Keratinocyte (primary cell): Measurements from ENCODE around the gene CASZ1. TPM values are rescaled to one million over a fixed set of nuclear protein-coding genes. Genes with fewer than 3 reads are reported as not detected.

ENCODE experiments used
- DNase-seq: peaks from one replicate; pipeline ENCODE4 v3.0.0-alpha.2; 2011; ENCODE audit warnings: low read depth, missing footprints, low spot score
- FAIRE-seq: peaks from 2 replicates; lab custom pipeline; 2011; peaks lifted over from hg19 to GRCh38; lab: Jason Lieb, UNC
- H2AFZ ChIP-seq: 2 replicates; pipeline ENCODE4 v1.6.0; 2012; ENCODE audit warnings: low read length, control low read depth, inconsistent platforms; ENCODE audit not compliant: control insufficient read depth
- H3K27ac ChIP-seq: 2 replicates; pipeline ENCODE4 v1.5.1; 2011; ENCODE audit warnings: low read length; ENCODE audit not compliant: control insufficient read depth, insufficient read depth
- H3K27me3 ChIP-seq: 3 replicates; pipeline ENCODE4 v1.6.0; 2011; ENCODE audit warnings: low read length; ENCODE audit not compliant: control insufficient read depth, insufficient read depth; ENCODE audit errors: extremely low read depth
- H3K36me3 ChIP-seq, 2 experiments: 2 replicates in 1 of 2; 3 replicates in 1 of 2; pipeline ENCODE4 v1.5.1; 2011; ENCODE audit warnings: low read length in 2 of 2, mild to moderate bottlenecking in 1 of 2; ENCODE audit not compliant: control insufficient read depth in 2 of 2, insufficient read depth in 2 of 2; ENCODE audit errors: extremely low read depth in 1 of 2
- H3K4me1 ChIP-seq: 3 replicates; pipeline ENCODE4 v1.5.1; 2011; ENCODE audit warnings: low read length; ENCODE audit not compliant: control insufficient read depth, insufficient read depth; ENCODE audit errors: extremely low read depth
- H3K4me2 ChIP-seq: 3 replicates; pipeline ENCODE4 v1.6.0; 2011; ENCODE audit warnings: low read depth, low read length; ENCODE audit not compliant: control insufficient read depth, insufficient read depth; ENCODE audit errors: extremely low read depth
- H3K4me3 ChIP-seq, 3 experiments: fragments of 200-600 bp in 1 of 3; sonication (generic) in 1 of 3; 2 replicates in 2 of 3; 3 replicates in 1 of 3; pipeline ENCODE4 v1.5.1; 2011 to 2016; ENCODE audit warnings: low read length in 3 of 3, mild to moderate bottlenecking in 3 of 3, control low read depth in 2 of 3, inconsistent platforms in 1 of 3, low read depth in 1 of 3, mixed read lengths in 1 of 3, mixed run types in 1 of 3, moderate library complexity in 1 of 3; ENCODE audit not compliant: control insufficient read depth in 2 of 3, insufficient read depth in 2 of 3; ENCODE audit errors: extremely low read depth in 1 of 3
- H3K79me2 ChIP-seq: 2 replicates; pipeline ENCODE4 v1.6.0; 2012; ENCODE audit warnings: low read length; ENCODE audit not compliant: control insufficient read depth, insufficient read depth
- H3K9ac ChIP-seq: 3 replicates; pipeline ENCODE4 v1.6.0; 2011; ENCODE audit warnings: low read length; ENCODE audit not compliant: control insufficient read depth, insufficient read depth; ENCODE audit errors: extremely low read depth
- H3K9me1 ChIP-seq: 3 replicates; pipeline ENCODE4 v1.6.0; 2011; ENCODE audit warnings: low read length; ENCODE audit not compliant: control insufficient read depth, insufficient read depth; ENCODE audit errors: extremely low read depth
- H3K9me3 ChIP-seq: 2 replicates; pipeline ENCODE4 v1.5.1; 2012; ENCODE audit warnings: low read depth, low read length; ENCODE audit not compliant: control insufficient read depth
- H4K20me1 ChIP-seq: 3 replicates; pipeline ENCODE4 v1.6.0; 2011; ENCODE audit warnings: low read length; ENCODE audit not compliant: control insufficient read depth, insufficient read depth; ENCODE audit errors: extremely low read depth
- EZH2 ChIP-seq: IDR thresholded peaks from one replicate; pipeline ENCODE4 v1.6.1; 2012; ENCODE audit warnings: inconsistent platforms, mild to moderate bottlenecking, low read length, moderate library complexity
- dilution Hi-C: fragments of 300-500 bp; cut with MboI; formaldehyde crosslinking; loops from one replicate; pipeline ENCODE4 v1.7.0; 2020; ENCODE audit warnings: low sequenced_read_pairs; ENCODE audit not compliant: extremely low pct_ligation_motif_present
- polyA plus RNA-seq, 5 experiments: library from polyadenylated mRNA; depleted of rRNA in 3 of 5; stranded (reverse) in 3 of 5; stranded (forward) in 1 of 5; unstranded in 1 of 5; fragments of >200 nt; gene quantifications; 1 replicate in 1 of 5; 2 replicates in 3 of 5; 3 replicates in 1 of 5; pipeline versions ENCODE4 v1.2.1 to v1.2.3, GENCODE V29; 2011 to 2012; ENCODE audit warnings: missing spikeins in 2 of 5, low read depth in 1 of 5, low replicate concordance in 1 of 5
- TF ChIP-seq, protein P1 (sequence below), 3 experiments: IDR thresholded peaks in 1 of 3; conservative IDR thresholded peaks in 1 of 3; optimal IDR thresholded peaks in 1 of 3; 2 replicates in 2 of 3; 3 replicates in 1 of 3; pipeline versions ENCODE3 to v1.5.1; 2011; ENCODE audit warnings: low read length in 3 of 3, mild to moderate bottlenecking in 3 of 3, moderate library complexity in 2 of 3, control low read depth in 1 of 3, inconsistent platforms in 1 of 3; ENCODE audit not compliant: insufficient read depth in 2 of 3; ENCODE audit errors: extremely low read depth in 1 of 3

The CASZ1 gene
- polyA plus RNA-seq, 1 donor (not counting 4 experiments of a cell fraction or from before 2014, with no cell fraction given): 2.8 TPM

DNA sequence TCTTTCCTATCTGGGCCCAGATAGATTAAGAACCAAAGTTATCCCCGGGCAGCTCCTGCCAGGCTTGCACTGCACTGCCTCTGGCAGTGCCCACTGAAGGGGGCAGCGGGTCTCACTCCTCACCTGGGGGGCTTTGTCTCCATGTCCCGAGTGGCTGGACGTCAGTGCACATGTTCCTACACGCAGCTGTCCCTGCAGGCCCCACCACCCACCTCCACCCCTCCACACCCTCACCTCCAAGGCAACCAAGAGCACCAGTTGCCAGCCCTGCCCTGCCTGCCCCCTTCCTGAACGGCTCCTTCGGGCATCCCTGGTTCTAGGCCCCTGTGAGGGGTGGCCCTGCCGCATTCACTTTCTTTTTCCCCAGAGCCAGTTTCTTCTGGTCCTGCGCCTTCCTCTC is 174.5 kb downstream of the CASZ1 start:
- H3K9me3 ChIP-seq: no peaks in the 10 kb centered on the region
- FAIRE-seq: no peak
- no peaks in the 10 kb centered on the region for H3K79me2 ChIP-seq
- H4K20me1 ChIP-seq: no peaks in the 10 kb centered on the region
- no peak for TF ChIP-seq EZH2
- TF ChIP-seq, protein P1, sequence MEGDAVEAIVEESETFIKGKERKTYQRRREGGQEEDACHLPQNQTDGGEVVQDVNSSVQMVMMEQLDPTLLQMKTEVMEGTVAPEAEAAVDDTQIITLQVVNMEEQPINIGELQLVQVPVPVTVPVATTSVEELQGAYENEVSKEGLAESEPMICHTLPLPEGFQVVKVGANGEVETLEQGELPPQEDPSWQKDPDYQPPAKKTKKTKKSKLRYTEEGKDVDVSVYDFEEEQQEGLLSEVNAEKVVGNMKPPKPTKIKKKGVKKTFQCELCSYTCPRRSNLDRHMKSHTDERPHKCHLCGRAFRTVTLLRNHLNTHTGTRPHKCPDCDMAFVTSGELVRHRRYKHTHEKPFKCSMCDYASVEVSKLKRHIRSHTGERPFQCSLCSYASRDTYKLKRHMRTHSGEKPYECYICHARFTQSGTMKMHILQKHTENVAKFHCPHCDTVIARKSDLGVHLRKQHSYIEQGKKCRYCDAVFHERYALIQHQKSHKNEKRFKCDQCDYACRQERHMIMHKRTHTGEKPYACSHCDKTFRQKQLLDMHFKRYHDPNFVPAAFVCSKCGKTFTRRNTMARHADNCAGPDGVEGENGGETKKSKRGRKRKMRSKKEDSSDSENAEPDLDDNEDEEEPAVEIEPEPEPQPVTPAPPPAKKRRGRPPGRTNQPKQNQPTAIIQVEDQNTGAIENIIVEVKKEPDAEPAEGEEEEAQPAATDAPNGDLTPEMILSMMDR (optimal IDR thresholded peaks at IDR 0.05 in 1 of 3, IDR thresholded peaks at IDR 0.05 in 1 of 3, conservative IDR thresholded peaks at IDR 0.05 in 1 of 3; ENCODE audit: extremely low read depth in 1 of 3, insufficient read depth in 2 of 3, low read length in 3 of 3): no peak
- H3K27me3 ChIP-seq: no peaks in the 10 kb centered on the region
- H3K9ac ChIP-seq: no peak overlapping the region
- no peak for DNase-seq
- H3K4me1 ChIP-seq: peaks cover 12% of the 10 kb centered on the region
- H3K9me1 ChIP-seq: no peaks in the 10 kb centered on the region
- dilution Hi-C loops: no loop called here
- no peak overlapping the region for H3K4me2 ChIP-seq
- H2AFZ ChIP-seq: no peak overlapping the region
- no peak overlapping the region for H3K4me3 ChIP-seq
- no peak overlapping the region for H3K27ac ChIP-seq
- H3K36me3 ChIP-seq: peaks cover 7 to 9% of the 10 kb centered on the region in 2 experiments

DNA sequence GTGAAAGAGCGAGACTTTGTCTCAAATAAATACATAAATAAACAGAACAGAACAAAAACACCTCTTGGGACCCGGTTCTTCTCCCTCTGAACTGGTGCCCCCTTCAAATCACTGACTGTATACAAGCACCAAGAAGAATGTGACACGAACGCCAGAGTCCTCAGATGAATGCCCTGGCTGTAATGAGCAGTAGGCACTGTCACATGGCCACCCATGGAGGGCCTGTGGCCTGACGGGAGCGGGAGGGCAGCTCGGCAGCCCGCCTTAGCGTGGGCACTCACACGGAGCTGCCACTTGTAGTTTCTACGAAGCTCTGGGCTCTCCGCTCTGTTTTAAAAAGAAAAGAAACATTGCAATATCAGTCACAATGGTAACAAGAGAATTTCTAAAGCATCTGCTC is 175.7 kb downstream of the CASZ1 start:
- Histone ChIP-seq H3K27ac (no peak overlapping the region), H3K9me3 (no peaks in the 10 kb centered on the region), H2AFZ (no peak overlapping the region), H3K4me1 (peaks cover 12% of the 10 kb centered on the region), H3K79me2 (no peaks in the 10 kb centered on the region), H3K27me3 (no peaks in the 10 kb centered on the region), H3K9ac (no peak overlapping the region), H4K20me1 (no peaks in the 10 kb centered on the region), H3K36me3 (peaks cover 7 to 9% of the 10 kb centered on the region in 2 experiments), H3K4me3 (no peak overlapping the region), H3K4me2 (no peak overlapping the region), H3K9me1 (no peaks in the 10 kb centered on the region)
- no peak for DNase-seq
- dilution Hi-C loops: no loop called here
- no peak for FAIRE-seq
- TF ChIP-seq, protein P1 (optimal IDR thresholded peaks at IDR 0.05 in 1 of 3, IDR thresholded peaks at IDR 0.05 in 1 of 3, conservative IDR thresholded peaks at IDR 0.05 in 1 of 3; ENCODE audit: extremely low read depth in 1 of 3, insufficient read depth in 2 of 3, low read length in 3 of 3): no peak
- TF ChIP-seq EZH2: no peak
